ENCODE results near the gene DRD1.

DNA sequence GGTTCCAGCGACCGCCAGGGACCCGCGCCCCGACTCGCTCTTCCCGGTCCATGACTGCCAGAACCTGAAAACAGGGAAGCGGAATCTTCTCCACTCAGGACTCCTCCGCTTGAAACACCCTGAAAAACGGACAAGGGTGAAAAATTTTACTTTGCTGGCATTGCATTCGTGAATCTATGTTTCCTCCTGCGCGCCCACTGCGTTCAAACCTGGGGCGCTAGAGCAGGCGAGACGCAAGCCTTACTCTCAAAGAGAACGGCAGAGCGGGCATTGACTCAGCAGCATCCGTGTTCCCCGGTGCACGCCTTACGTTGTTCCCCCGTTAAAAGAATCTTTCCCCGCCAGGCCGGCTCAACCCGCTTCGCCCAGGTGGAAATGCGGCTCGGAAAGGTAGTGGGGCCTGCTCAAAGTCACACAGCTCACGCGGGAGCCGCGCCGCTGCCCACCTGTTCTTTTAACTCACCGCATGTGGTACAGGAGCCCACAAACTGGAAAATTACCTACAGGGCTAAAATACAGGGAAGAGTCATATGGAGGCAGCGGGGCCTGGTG, 999 bp upstream of the DRD1 start:
- TF ChIP-seq CTCF (IDR thresholded peaks at IDR 0.05; ENCODE audit: low read depth, low read length), result no peak
- no peak for TF ChIP-seq POLR2A (IDR thresholded peaks at IDR 0.05; ENCODE audit: extremely low read depth, insufficient read length)
- no peak for TF ChIP-seq MYC (IDR thresholded peaks at IDR 0.05; ENCODE audit: low read depth, low read length)

All from NB4 (cell line).